ENCODE results near the gene GCG. TPM values are rescaled to one million over a fixed set of nuclear protein-coding genes. Genes with fewer than 3 reads are reported as not detected.

GCG gene
- total RNA-seq, 2 experiments from 2014 or later: not detected

DNA sequence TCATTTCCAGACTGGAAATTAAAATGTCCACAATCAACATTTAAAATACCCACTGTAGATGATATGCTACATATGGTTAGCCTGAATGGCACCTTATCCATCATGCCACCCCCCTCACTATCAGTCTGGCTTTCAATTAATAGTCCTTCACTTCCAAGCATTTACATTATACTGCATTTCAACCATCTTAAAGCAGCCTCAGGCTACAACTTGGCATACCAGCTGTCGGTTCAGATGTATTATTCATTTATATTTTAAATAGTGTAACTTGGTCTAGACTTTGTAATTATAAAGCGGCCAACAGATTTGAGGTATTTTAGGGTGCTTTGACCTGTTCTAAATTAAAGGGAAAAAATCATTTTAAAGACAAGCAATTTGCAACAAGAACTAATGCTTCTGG lies 2.6 kb downstream of the GCG start:
- TF ChIP-seq, protein P1, sequence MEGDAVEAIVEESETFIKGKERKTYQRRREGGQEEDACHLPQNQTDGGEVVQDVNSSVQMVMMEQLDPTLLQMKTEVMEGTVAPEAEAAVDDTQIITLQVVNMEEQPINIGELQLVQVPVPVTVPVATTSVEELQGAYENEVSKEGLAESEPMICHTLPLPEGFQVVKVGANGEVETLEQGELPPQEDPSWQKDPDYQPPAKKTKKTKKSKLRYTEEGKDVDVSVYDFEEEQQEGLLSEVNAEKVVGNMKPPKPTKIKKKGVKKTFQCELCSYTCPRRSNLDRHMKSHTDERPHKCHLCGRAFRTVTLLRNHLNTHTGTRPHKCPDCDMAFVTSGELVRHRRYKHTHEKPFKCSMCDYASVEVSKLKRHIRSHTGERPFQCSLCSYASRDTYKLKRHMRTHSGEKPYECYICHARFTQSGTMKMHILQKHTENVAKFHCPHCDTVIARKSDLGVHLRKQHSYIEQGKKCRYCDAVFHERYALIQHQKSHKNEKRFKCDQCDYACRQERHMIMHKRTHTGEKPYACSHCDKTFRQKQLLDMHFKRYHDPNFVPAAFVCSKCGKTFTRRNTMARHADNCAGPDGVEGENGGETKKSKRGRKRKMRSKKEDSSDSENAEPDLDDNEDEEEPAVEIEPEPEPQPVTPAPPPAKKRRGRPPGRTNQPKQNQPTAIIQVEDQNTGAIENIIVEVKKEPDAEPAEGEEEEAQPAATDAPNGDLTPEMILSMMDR (conservative IDR thresholded peaks at IDR 0.05; ENCODE audit: low read length): no peak
- TF ChIP-seq EZH2phosphoT487 (IDR thresholded peaks at IDR 0.05; ENCODE audit: borderline replicate concordance, low read depth, low read length): no peak
- no peak overlapping the region for H2AFZ ChIP-seq (ENCODE audit: low read length)
- no peaks in the 10 kb centered on the region for H3K36me3 ChIP-seq (ENCODE audit: insufficient read depth, low read length)
- H3K4me1 ChIP-seq (ENCODE audit: insufficient read depth, low read length, poor library complexity, severe bottlenecking): no peaks in the 10 kb centered on the region
- ChIA-PET POLR2A (no interaction called here), CTCF (ENCODE audit: unreplicated experiment) (no interaction called here)
- BruUV-seq (replicated peaks): no TSS peak
- no peak for DNase-seq (ENCODE audit: low spot score)
- intact Hi-C loops (cut with micrococcal nuclease; ENCODE audit: unreplicated experiment): no loop called here
- H4K20me1 ChIP-seq (ENCODE audit: insufficient read depth, low read length): no peaks in the 10 kb centered on the region
- H3K4me3 ChIP-seq (ENCODE audit: low read depth, low read length, poor library complexity, severe bottlenecking): no peak overlapping the region
- no peak overlapping the region for H3K4me2 ChIP-seq (ENCODE audit: low read length)
- no peaks in the 10 kb centered on the region for H3K9me2 ChIP-seq (ENCODE audit: insufficient read depth, low read length)
- H3K9me3 ChIP-seq (ENCODE audit: low read length): no peaks in the 10 kb centered on the region
- H3K27ac ChIP-seq (ENCODE audit: low read depth, low read length, poor library complexity, severe bottlenecking): no peak overlapping the region
- no peaks in the 10 kb centered on the region for H3K79me2 ChIP-seq (ENCODE audit: insufficient read depth, low read depth, low read length)

DNA sequence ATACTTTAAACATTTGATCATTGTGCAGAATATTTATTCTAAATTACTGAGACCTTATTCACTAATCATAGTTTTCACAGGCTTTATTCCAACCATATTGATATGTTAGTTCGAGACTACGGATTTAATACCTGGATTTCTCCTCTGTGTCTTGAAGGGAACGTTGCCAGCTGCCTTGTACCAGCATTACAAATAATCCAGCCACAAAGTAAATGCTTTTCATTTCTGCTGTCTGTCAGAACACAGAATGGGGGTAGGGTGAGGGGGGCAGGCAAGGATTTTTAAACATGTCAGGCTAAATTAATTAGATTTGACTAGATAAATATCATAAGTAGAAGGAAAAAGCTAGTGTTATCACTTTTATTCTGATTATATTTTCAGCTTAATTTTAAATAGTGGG lies 3.1 kb downstream of the GCG start:
- H3K4me1 ChIP-seq (ENCODE audit: insufficient read depth, low read length, poor library complexity, severe bottlenecking): no peaks in the 10 kb centered on the region
- no peak overlapping the region for H3K4me3 ChIP-seq (ENCODE audit: low read depth, low read length, poor library complexity, severe bottlenecking)
- TF ChIP-seq, protein P1 (conservative IDR thresholded peaks at IDR 0.05; ENCODE audit: low read length): no peak
- TF ChIP-seq EZH2phosphoT487 (IDR thresholded peaks at IDR 0.05; ENCODE audit: borderline replicate concordance, low read depth, low read length): no peak
- no peak for DNase-seq (ENCODE audit: low spot score)
- intact Hi-C loops (cut with micrococcal nuclease; ENCODE audit: unreplicated experiment): no loop called here
- no peak overlapping the region for H3K27ac ChIP-seq (ENCODE audit: low read depth, low read length, poor library complexity, severe bottlenecking)
- H3K9me2 ChIP-seq (ENCODE audit: insufficient read depth, low read length): no peaks in the 10 kb centered on the region
- no peaks in the 10 kb centered on the region for H4K20me1 ChIP-seq (ENCODE audit: insufficient read depth, low read length)
- no peak overlapping the region for H3K4me2 ChIP-seq (ENCODE audit: low read length)
- no peaks in the 10 kb centered on the region for H3K79me2 ChIP-seq (ENCODE audit: insufficient read depth, low read depth, low read length)
- H3K36me3 ChIP-seq (ENCODE audit: insufficient read depth, low read length): no peaks in the 10 kb centered on the region
- no peak overlapping the region for H2AFZ ChIP-seq (ENCODE audit: low read length)
- BruUV-seq (replicated peaks): no TSS peak
- no peaks in the 10 kb centered on the region for H3K9me3 ChIP-seq (ENCODE audit: low read length)
- CTCF ChIA-PET (ENCODE audit: unreplicated experiment): no interaction called here
- POLR2A ChIA-PET: interaction anchor here (0.7 to 1.0 kb wide), 2 partner anchors 18 to 157 kb away, joined by 4 to 7 read pairs; no protein-coding TSS in a partner anchor

DNA sequence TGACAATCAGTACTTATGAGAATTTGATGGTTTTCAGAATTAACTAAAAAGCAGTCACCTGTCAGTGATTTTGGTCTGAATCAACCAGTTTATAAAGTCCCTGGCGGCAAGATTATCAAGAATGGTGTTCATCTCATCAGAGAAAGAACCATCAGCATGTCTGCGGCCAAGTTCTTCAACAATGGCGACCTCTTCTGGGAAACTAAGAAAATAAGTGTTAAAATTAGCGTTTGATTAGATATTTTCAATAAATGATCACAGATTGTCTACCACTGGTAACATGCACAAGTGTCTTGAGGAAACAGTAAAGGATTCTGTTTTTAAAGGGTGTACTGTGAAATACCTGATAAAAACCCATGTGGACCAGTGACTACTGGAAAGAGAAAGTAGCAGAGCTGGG lies 8.1 kb downstream of the GCG start:
- no peak overlapping the region for H3K4me2 ChIP-seq (ENCODE audit: low read length)
- TF ChIP-seq, protein P1 (conservative IDR thresholded peaks at IDR 0.05; ENCODE audit: low read length): peak; percentile 47
- TF ChIP-seq EZH2phosphoT487 (IDR thresholded peaks at IDR 0.05; ENCODE audit: borderline replicate concordance, low read depth, low read length): no peak
- H3K9me3 ChIP-seq (ENCODE audit: low read length): no peaks in the 10 kb centered on the region
- intact Hi-C loops (cut with micrococcal nuclease; ENCODE audit: unreplicated experiment): no loop called here
- no peaks in the 10 kb centered on the region for H3K79me2 ChIP-seq (ENCODE audit: insufficient read depth, low read depth, low read length)
- H3K27ac ChIP-seq (ENCODE audit: low read depth, low read length, poor library complexity, severe bottlenecking): no peak overlapping the region
- no peak for DNase-seq (ENCODE audit: low spot score)
- no peaks in the 10 kb centered on the region for H3K4me1 ChIP-seq (ENCODE audit: insufficient read depth, low read length, poor library complexity, severe bottlenecking)
- POLR2A ChIA-PET: interaction anchor here (1.0 kb wide), 1 partner anchor 19 kb away, joined by 4 read pairs; no protein-coding TSS in a partner anchor
- no peak overlapping the region for H2AFZ ChIP-seq (ENCODE audit: low read length)
- H3K4me3 ChIP-seq (ENCODE audit: low read depth, low read length, poor library complexity, severe bottlenecking): no peak overlapping the region
- CTCF ChIA-PET (ENCODE audit: unreplicated experiment): no interaction called here
- H3K9me2 ChIP-seq (ENCODE audit: insufficient read depth, low read length): no peaks in the 10 kb centered on the region
- BruUV-seq (replicated peaks): no TSS peak
- H4K20me1 ChIP-seq (ENCODE audit: insufficient read depth, low read length): no peaks in the 10 kb centered on the region
- H3K36me3 ChIP-seq (ENCODE audit: insufficient read depth, low read length): no peaks in the 10 kb centered on the region

All from OCI-LY7 (cell line).